ENCODE data around the gene IL18RAP.

DNA sequence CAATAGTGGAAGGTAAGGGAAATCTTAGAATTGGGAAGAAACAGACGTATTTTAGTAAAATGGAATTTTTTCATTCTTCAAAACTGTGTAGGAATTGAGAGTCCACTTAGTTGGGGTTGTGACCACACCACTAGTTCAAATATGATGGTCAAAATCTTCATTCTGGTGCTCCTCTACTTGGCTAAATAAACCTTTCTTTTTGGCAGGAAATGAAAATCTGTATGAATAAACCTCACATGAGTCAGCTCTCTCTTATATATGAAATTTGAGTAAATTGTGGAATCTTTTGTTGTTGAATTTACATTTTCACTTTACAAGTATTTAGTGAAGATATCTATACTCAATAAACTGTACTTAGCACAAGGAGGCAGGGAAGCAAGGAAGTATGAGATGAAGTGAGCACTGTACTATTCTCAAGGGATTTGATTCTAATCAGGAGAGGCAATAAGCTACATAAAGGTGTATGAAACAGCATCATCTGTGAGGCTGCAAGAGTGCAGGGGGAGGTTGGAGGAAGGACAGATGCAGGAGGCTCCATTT, 46.8 kb upstream of the IL18RAP start:
- TF ChIP-seq, protein P1, sequence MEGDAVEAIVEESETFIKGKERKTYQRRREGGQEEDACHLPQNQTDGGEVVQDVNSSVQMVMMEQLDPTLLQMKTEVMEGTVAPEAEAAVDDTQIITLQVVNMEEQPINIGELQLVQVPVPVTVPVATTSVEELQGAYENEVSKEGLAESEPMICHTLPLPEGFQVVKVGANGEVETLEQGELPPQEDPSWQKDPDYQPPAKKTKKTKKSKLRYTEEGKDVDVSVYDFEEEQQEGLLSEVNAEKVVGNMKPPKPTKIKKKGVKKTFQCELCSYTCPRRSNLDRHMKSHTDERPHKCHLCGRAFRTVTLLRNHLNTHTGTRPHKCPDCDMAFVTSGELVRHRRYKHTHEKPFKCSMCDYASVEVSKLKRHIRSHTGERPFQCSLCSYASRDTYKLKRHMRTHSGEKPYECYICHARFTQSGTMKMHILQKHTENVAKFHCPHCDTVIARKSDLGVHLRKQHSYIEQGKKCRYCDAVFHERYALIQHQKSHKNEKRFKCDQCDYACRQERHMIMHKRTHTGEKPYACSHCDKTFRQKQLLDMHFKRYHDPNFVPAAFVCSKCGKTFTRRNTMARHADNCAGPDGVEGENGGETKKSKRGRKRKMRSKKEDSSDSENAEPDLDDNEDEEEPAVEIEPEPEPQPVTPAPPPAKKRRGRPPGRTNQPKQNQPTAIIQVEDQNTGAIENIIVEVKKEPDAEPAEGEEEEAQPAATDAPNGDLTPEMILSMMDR (IDR thresholded peaks at IDR 0.05; ENCODE audit: insufficient read depth, low read length, poor library complexity, severe bottlenecking), result no peak
- no peak for TF ChIP-seq EZH2phosphoT487 (conservative IDR thresholded peaks at IDR 0.05; ENCODE audit: low read length)

Data from SU-DHL-6 (cell line).